B cell (primary cell): ENCODE data around the gene F9. TPM values are rescaled to one million over a fixed set of nuclear protein-coding genes. Genes with fewer than 3 reads are reported as not detected.
"Not testable (repeated sequence)": the region's sequence is repeated elsewhere in the genome, so short reads cannot be mapped to it uniquely, and the experiment has no call there.

Experiments
- ATAC-seq: fragments of 200-7000 bp; cut with Tn5 transposase; one replicate; pipeline ENCODE4 v1.10.0; 2021; ENCODE audit warnings: low read depth, mild to moderate bottlenecking, moderate number of reproducible peaks, moderate library complexity
- CTCF ChIA-PET: fragments of 350-600 bp; sonication (Branson Sonifier 250); formaldehyde crosslinking; loops from one replicate; lab custom pipeline; 2021; ENCODE audit warnings: antibody characterized with exemption, inconsistent platforms; lab: Charles Lee
- POLR2A ChIA-PET: fragments of 350-600 bp; sonication (Branson Sonifier 250); formaldehyde crosslinking; loops from one replicate; lab custom pipeline; 2021; ENCODE audit warnings: antibody characterized with exemption; lab: Charles Lee
- DNase-seq: peaks from one replicate; pipeline ENCODE4 v3.0.0; 2013
- H2AFZ ChIP-seq: 2 replicates; pipeline ENCODE4 v1.6.1; 2012; ENCODE audit warnings: mild to moderate bottlenecking, low read depth, low read length; ENCODE audit not compliant: insufficient read depth, poor library complexity, severe bottlenecking
- H3K27ac ChIP-seq, 2 donors: 1 replicate in 1 of 2; 2 replicates in 1 of 2; pipeline ENCODE4 v1.5.1; 2012 to 2013; ENCODE audit warnings: low read length in 2 of 2, mild to moderate bottlenecking in 2 of 2, moderate library complexity in 1 of 2
- H3K27me3 ChIP-seq, 4 experiments: fragments of 200-600 bp in 1 of 4; sonication (generic) in 1 of 4; replicated peaks in 1 of 4; 1 replicate in 2 of 4; 2 replicates in 2 of 4; pipeline versions ENCODE4 v1.6.1 to v1.7.0; 2013 to 2016; ENCODE audit warnings: low read length in 3 of 4, mild to moderate bottlenecking in 2 of 4, mixed read lengths in 1 of 4, moderate library complexity in 1 of 4; ENCODE audit not compliant: insufficient read depth in 4 of 4, control insufficient read depth in 3 of 4; ENCODE audit errors: control extremely low read depth in 1 of 4
- H3K36me3 ChIP-seq, 2 experiments: replicated peaks in 1 of 2; 1 replicate in 1 of 2; 2 replicates in 1 of 2; pipeline versions ENCODE4 v1.6.1 to v1.7.1; 2013; ENCODE audit warnings: low read length in 1 of 2; ENCODE audit not compliant: insufficient read depth in 2 of 2, control insufficient read depth in 1 of 2; ENCODE audit errors: control extremely low read depth in 1 of 2, extremely low read depth in 1 of 2
- H3K4me1 ChIP-seq, 2 donors: fragments of 200-600 bp in 1 of 2; sonication (generic) in 1 of 2; 1 replicate in 1 of 2; 2 replicates in 1 of 2; pipeline versions ENCODE4 v1.5.1 to v1.6.1; 2013 to 2017; ENCODE audit warnings: low read length in 2 of 2; ENCODE audit not compliant: control insufficient read depth in 2 of 2, insufficient read depth in 2 of 2
- H3K4me2 ChIP-seq: replicated peaks from 2 replicates; pipeline ENCODE3; 2012; ENCODE audit warnings: mild to moderate bottlenecking, low read depth, low read length; ENCODE audit not compliant: poor library complexity, severe bottlenecking
- H3K4me3 ChIP-seq, 5 experiments: fragments of 200-600 bp in 1 of 5; sonication (generic) in 1 of 5; 1 replicate in 3 of 5; 2 replicates in 2 of 5; pipeline versions ENCODE4 v1.5.1 to v1.7.0; 2011 to 2016; ENCODE audit warnings: low read length in 4 of 5, mild to moderate bottlenecking in 4 of 5, low read depth in 2 of 5, control low read depth in 1 of 5, moderate library complexity in 1 of 5; ENCODE audit not compliant: insufficient read depth in 1 of 5; ENCODE audit errors: control extremely low read depth in 1 of 5, extremely low read depth in 1 of 5
- H3K79me2 ChIP-seq: fragments of 200-600 bp; sonication (generic); one replicate; pipeline ENCODE4 v1.6.0; 2016; ENCODE audit warnings: low read length; ENCODE audit not compliant: control insufficient read depth, insufficient read depth
- H3K9ac ChIP-seq: fragments of 200-600 bp; sonication (generic); 2 replicates; pipeline ENCODE4 v1.6.1; 2017; ENCODE audit warnings: mild to moderate bottlenecking, low read length, moderate library complexity
- H3K9me3 ChIP-seq, 3 donors: one replicate each; pipeline versions ENCODE4 v1.6.1 to v1.7.1; 2013; ENCODE audit warnings: low read length in 2 of 3; ENCODE audit not compliant: control insufficient read depth in 2 of 3, insufficient read depth in 1 of 3; ENCODE audit errors: control extremely low read depth in 1 of 3
- H4K20me1 ChIP-seq: 2 replicates; pipeline ENCODE4 v1.6.0; 2012; ENCODE audit warnings: mild to moderate bottlenecking, low read length; ENCODE audit not compliant: insufficient read depth, control insufficient read depth, poor library complexity, severe bottlenecking
- H3K27ac Mint-ChIP-seq: one replicate; pipeline ENCODE4 v1.8.0; 2021; ENCODE audit warnings: mixed read lengths
- H3K27me3 Mint-ChIP-seq: one replicate; pipeline ENCODE4 v1.8.0; 2021; ENCODE audit warnings: mixed read lengths
- H3K4me1 Mint-ChIP-seq: one replicate; pipeline ENCODE4 v1.8.0; 2021; ENCODE audit warnings: mixed read lengths
- H3K4me3 Mint-ChIP-seq: one replicate; pipeline ENCODE4 v1.8.0; 2021; ENCODE audit warnings: mixed read lengths
- H3K9me3 Mint-ChIP-seq: one replicate; pipeline ENCODE4 v1.8.0; 2022; ENCODE audit warnings: mixed read lengths; ENCODE audit not compliant: insufficient read depth
- EZH2 ChIP-seq: IDR thresholded peaks from 2 replicates; pipeline ENCODE4 v1.6.1; 2012; ENCODE audit warnings: borderline replicate concordance, low read depth, mild to moderate bottlenecking, moderate library complexity, low read length; ENCODE audit not compliant: insufficient read depth, poor library complexity, severe bottlenecking
- WGBS: methylation state at CpG from one replicate; pipeline ENCODE4 v1.1.5; 2013; ENCODE audit warnings: missing lambda C conversion rate; ENCODE audit not compliant: insufficient coverage; 5-methylcytosine and 5-hydroxymethylcytosine counted together
- intact Hi-C: fragments of 100-400 bp; cut with micrococcal nuclease; formaldehyde crosslinking; loops from one replicate; pipeline ENCODE4 v1.10.0; 2022
- polyA plus RNA-seq: library from polyadenylated mRNA; depleted of rRNA; stranded (reverse); fragments of >200 nt; gene quantifications from 2 replicates; pipeline ENCODE4 v1.2.3, GENCODE V29; 2012
- total RNA-seq, 2 donors: library from RNA; stranded (reverse); fragments of 120-200 nt in 1 of 2; gene quantifications; 1 replicate in 1 of 2; 2 replicates in 1 of 2; pipeline versions ENCODE4 v1.2.3 to v1.2.4, GENCODE V29; 2013 to 2022
- TF ChIP-seq, protein P1 (sequence below): fragments of 200-600 bp; IDR thresholded peaks from one replicate; pipeline ENCODE4 v1.8.0; 2022; ENCODE audit warnings: antibody characterized with exemption, mild to moderate bottlenecking

F9 gene
- total and polyA plus RNA-seq, 2 donors (not counting 1 experiment from before 2014, with no cell fraction given): not detected

DNA sequence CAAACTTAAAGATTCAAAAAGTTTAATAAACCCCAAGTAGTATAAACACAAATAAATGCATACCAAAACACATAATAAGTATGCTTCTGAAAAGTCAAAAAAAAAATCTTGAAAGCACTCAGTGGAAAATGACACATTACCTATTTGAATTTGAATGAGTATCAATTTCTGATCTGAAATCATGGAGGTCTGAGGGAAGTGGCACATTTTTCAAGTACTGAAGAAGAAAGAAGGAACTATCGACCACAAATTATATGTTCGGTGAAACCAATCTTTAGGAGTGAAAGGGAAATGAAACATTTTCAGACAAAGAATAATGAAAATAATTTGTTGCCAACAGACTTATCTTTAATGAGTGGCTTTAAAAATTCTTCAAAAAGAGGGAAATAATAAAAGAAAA is 12.1 kb upstream of the F9 start:
- Mint-ChIP-seq H3K27ac (no peak overlapping the region), H3K4me1 (no peaks in the 10 kb centered on the region), H3K4me3 (no peak overlapping the region), H3K9me3 (no peaks in the 10 kb centered on the region), H3K27me3 (no peaks in the 10 kb centered on the region)
- DNase-seq (no peak), ATAC-seq (no peak)
- Histone ChIP-seq H3K4me3 (no peak overlapping the region), H3K79me2 (no peaks in the 10 kb centered on the region), H3K36me3 (no peaks in the 10 kb centered on the region), H4K20me1 (no peaks in the 10 kb centered on the region), H3K9ac (no peak overlapping the region), H3K27ac (no peak overlapping the region), H2AFZ (no peak overlapping the region), H3K27me3 (no peaks in the 10 kb centered on the region), H3K9me3 (no peaks in the 10 kb centered on the region), H3K4me2 (no peak overlapping the region), H3K4me1 (no peaks in the 10 kb centered on the region)
- CTCF ChIA-PET: no interaction called here
- intact Hi-C loops: no loop called here
- TF ChIP-seq, protein P1, sequence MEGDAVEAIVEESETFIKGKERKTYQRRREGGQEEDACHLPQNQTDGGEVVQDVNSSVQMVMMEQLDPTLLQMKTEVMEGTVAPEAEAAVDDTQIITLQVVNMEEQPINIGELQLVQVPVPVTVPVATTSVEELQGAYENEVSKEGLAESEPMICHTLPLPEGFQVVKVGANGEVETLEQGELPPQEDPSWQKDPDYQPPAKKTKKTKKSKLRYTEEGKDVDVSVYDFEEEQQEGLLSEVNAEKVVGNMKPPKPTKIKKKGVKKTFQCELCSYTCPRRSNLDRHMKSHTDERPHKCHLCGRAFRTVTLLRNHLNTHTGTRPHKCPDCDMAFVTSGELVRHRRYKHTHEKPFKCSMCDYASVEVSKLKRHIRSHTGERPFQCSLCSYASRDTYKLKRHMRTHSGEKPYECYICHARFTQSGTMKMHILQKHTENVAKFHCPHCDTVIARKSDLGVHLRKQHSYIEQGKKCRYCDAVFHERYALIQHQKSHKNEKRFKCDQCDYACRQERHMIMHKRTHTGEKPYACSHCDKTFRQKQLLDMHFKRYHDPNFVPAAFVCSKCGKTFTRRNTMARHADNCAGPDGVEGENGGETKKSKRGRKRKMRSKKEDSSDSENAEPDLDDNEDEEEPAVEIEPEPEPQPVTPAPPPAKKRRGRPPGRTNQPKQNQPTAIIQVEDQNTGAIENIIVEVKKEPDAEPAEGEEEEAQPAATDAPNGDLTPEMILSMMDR: no peak
- no peak for TF ChIP-seq EZH2
- POLR2A ChIA-PET: no interaction called here
- no CpG with 5 or more reads among the region's 2 CpGs for WGBS

DNA sequence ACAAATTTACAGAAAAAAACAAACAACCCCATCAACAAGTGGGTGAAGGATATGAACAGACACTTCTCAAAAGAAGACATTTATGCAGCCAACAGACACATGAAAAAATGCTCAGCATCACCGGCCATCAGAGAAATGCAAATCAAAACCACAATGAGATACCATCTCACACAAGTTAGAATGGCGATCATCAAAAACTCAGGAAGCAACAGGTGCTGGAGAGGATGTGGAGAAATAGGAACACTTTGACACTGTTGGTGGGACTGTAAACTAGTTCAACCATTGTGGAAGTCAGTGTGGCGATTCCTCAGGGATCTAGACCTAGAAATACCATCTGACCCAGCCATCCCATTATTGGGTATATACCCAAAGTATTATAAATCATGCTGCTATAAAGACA is 1.7 kb upstream of the F9 start:
- H3K27me3 ChIP-seq, H3K27me3 Mint-ChIP-seq, H3K4me1 Mint-ChIP-seq, H3K27ac Mint-ChIP-seq, H3K4me1 ChIP-seq, H3K9me3 ChIP-seq, intact Hi-C loops, POLR2A ChIA-PET, CTCF ChIA-PET, H3K4me3 ChIP-seq, ATAC-seq, H4K20me1 ChIP-seq, DNase-seq, H3K36me3 ChIP-seq, H3K9ac ChIP-seq, H3K4me3 Mint-ChIP-seq, H3K79me2 ChIP-seq, H2AFZ ChIP-seq, H3K4me2 ChIP-seq, H3K27ac ChIP-seq, H3K9me3 Mint-ChIP-seq: not testable (repeated sequence)
- WGBS: no CpG with 5 or more reads among the region's 3 CpGs
